GM19372 (cell line): ENCODE data around the gene DCTN4.

Experiments
- ATAC-seq: cut with Tn5 transposase; IDR thresholded peaks from one replicate; pipeline ENCODE4 v1.9.1; 2021; ENCODE audit warnings: mild to moderate bottlenecking, low read depth, moderate library complexity; ENCODE audit not compliant: unreplicated experiment

DCTN4 gene

GRCh38 chr5:150672237-150672883 is 86.5 kb downstream of the DCTN4 start:
- no peak for ATAC-seq

- ATAC-seq, result no peak
Measured at GRCh38 chr5:150671509-150672236, 87.1 kb downstream of the DCTN4 start.

DNA sequence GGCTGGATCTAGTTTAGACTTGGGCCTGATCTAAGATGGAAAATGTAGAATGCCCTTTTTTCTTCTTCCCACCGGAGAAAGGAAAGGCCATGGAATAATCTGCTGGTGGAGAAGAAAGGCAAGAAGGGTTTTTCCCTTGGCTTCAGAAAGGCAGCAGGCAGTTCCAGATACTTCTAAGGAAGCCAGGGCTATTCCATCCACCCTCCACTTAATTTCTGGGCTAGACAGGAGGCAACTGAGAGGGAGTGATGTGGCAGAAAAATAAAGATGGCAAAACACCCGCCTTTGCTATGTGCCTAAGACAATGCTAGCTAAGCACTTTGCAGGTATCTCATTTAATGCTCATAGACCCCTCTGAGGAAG is 87.9 kb downstream of the DCTN4 start:
- ATAC-seq, result no peak

DNA sequence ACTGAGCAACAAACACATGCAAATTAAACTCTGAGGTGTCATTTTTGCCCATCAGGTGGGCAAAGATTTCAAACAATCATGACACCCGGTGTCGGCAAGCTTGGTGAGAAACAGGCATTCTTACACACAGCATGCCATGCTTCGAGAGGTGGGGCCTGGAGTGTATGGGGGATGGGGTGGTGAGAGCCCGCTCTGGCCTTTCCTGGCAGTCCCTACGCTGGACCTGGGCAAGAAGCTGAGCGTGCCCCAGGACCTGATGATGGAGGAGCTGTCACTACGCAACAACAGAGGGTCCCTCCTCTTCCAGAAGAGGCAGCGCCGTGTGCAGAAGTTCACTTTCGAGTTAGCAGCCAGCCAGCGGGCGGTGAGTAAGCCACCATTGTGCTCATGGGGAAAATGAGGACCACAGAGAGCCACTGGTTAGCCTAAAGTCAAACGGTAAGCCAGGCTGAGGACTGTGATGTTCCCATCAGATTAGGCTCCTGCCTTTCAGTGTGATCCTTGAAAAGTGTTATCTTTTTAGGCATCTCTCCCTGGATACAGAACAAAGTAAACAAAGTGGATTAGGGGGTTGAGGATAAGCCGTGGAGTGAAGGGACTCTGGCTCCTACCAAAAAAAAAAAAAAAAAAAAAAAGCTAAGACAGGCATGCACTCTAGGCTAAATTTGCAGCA is 88.4 kb downstream of the DCTN4 start:
- ATAC-seq, result no peak

- ATAC-seq, result no peak
Measured at GRCh38 chr5:150665044-150665443, 93.8 kb downstream of the DCTN4 start.

DNA sequence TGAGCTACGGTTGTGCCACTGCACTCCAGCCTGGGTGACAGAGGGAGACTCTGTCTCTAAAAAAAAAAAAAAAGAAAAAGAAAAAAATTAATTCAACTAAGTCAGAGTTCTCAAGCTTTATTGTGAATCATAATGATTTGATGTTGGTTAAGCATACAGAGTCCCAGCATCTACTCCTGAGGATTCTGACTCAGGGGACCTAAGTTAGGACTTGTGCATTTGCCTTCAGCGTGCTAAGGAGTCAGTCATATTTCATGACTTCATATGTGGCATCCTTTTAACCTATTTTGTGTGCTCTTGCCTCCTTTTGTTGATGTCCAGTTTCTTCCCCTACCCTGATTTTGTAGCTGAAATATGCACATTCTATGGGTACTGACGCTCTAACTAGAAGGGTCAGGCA is 94.9 kb downstream of the DCTN4 start:
- no peak for ATAC-seq

GRCh38 chr5:150662731-150663516 is 95.9 kb downstream of the DCTN4 start:
- no peak for ATAC-seq

DNA sequence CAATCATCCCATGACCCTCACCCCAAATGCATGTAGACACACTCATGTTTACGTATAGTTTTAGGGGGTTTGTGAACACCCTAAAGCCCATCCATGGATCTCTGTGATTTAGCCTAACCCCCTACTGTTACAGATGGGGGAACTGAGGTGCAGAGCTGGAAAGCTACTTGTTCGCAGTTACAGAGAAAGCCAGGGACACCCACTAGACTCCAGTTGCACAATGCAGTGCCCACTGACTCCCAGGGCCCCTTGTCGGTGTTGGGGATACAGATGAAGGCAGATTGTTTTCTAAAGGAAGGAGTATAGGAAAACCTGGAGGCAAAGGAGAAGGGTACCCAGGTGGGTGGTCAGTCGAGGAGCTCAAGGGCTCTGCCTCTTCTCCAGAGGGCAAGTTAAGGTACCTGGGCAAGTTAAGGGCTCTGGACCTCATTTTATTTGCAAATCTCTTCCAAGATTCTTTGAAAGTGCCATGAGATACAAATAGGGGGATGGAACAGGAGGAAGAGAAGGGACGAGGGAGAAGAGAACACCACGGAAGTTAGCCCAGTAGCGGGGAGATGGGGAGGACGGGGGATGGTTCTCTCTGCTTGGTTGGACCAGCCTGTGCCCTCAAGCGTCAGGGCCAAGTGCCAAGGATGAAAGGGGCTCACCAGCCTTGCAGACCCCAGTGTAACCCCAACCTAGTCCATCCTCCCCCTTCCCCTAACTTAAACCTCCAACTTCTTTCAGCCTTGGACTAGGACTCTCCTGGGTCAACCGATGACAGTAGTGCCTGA is 96.8 kb downstream of the DCTN4 start:
- ATAC-seq, result no peak

GRCh38 chr5:150661086-150661485 is 97.7 kb downstream of the DCTN4 start, which contains the start of gene MYOZ3:
TSS of gene MYOZ3 (plus strand) at chr5:150661251. CDS start at chr5:150662942, 1,691 bp downstream.
- no peak for ATAC-seq

DNA sequence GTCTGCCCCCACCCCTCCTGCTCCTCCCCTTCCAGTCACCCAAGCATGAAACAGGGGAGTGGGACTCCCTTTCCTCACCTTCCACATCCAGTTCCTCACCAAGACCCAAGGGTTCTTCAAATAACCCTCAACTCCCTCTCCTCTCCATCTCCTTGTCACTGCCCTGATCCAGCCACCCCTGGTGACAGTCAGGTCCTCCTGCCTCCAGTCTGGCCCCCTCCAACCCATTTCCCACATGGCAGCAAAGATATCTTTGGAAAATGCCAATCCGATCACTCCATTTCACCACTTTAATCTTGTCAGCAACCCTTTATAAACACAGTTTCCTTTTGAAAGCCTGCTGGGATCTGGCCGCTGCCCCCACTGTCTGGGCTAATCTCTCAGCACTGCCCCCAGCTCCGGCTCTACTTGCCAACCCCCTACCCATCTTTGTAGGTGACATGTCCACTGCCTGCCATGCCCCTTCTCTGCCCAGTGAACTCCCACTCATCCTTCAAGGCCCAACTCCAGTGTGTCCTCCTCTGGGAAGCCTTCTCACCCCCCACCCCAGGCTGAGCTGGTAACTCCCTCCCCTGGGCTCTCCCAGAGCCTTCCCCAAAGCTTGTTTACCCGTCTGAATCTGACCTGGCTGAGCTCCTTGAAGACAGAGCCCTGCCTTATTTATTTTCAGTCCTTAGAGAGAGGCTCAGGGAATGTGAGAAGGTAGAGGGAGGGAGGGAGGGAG is 98.5 kb downstream of the DCTN4 start:
- ATAC-seq, result no peak

- no peak for ATAC-seq
Measured at GRCh38 chr5:150659360-150660107, 99.3 kb downstream of the DCTN4 start.

- ATAC-seq, result no peak
Measured at GRCh38 chr5:150658699-150659265, 100.0 kb downstream of the DCTN4 start.
